ENCODE data around the gene WDR91. TPM values are rescaled to one million over a fixed set of nuclear protein-coding genes. Genes with fewer than 3 reads are reported as not detected.
A peak's percentile ranks its signal among the peaks of the same experiment; 100 is the strongest.

The WDR91 gene
- total RNA-seq, 1 experiment from 2014 or later = 8.8 TPM

GRCh38 chr7:135233570-135233969 is 22.2 kb upstream of the WDR91 start, which contains the start of gene STRA8:
TSS of gene STRA8 (plus strand) at chr7:135233838. CDS start at chr7:135240525, 6,687 bp downstream.
- ATAC-seq (no peak), DNase-seq (ENCODE audit: low read depth, low spot score) (no peak)
- Histone ChIP-seq H3K27me3 (ENCODE audit: control insufficient read depth, insufficient read depth, low read length) (no peaks in the 10 kb centered on the region), H3K9me3 (ENCODE audit: control insufficient read depth, insufficient read depth, low read depth, low read length) (no peaks in the 10 kb centered on the region), H3K27ac (ENCODE audit: low read length) (no peak within 1 kb of the TSS), H3K4me3 (ENCODE audit: low read depth in 2 of 2, low read length in 2 of 2) (no peak within 1 kb of the TSS), H3K4me1 (ENCODE audit: control insufficient read depth, insufficient read depth, low read length) (no peaks in the 10 kb centered on the region), H3K36me3 (ENCODE audit: control insufficient read depth, insufficient read depth, low read length) (no peaks in the 10 kb centered on the region)
- intact Hi-C loops (cut with micrococcal nuclease; ENCODE audit: unreplicated experiment) = loop anchor here (10.0 kb wide), 1 partner anchor 59 kb away; the partner anchor contains the start of gene CYREN
- no TSS peak for BruUV-seq (replicated peaks)
- CTCF ChIA-PET = no interaction called here
- POLR2A ChIA-PET = no interaction called here
- in situ Hi-C loops (cut with HindIII; ENCODE audit: low pct_unique_long_range_greater_than_20kb, low sequenced_read_pairs) = no loop called here
- TF ChIP-seq CTCF (IDR thresholded peaks at IDR 0.05) (no peak), POLR2AphosphoS5 (IDR thresholded peaks at IDR 0.05; ENCODE audit: low read depth, low read length) (no peak), SIN3A (IDR thresholded peaks at IDR 0.05; ENCODE audit: borderline replicate concordance, insufficient read depth, low read depth, low read length) (no peak), REST (IDR thresholded peaks at IDR 0.05; ENCODE audit: insufficient read depth in 1 of 2, low read depth in 2 of 2, low read length in 1 of 2) (no peak), TCF7L2 (IDR thresholded peaks at IDR 0.05; ENCODE audit: low read depth, low read length) (no peak)

- Histone ChIP-seq H3K4me3 (ENCODE audit: low read depth in 2 of 2, low read length in 2 of 2) (no peak overlapping the region), H3K36me3 (ENCODE audit: control insufficient read depth, insufficient read depth, low read length) (no peaks in the 10 kb centered on the region), H3K27ac (ENCODE audit: low read length) (no peak overlapping the region), H3K9me3 (ENCODE audit: control insufficient read depth, insufficient read depth, low read depth, low read length) (no peaks in the 10 kb centered on the region), H3K27me3 (ENCODE audit: control insufficient read depth, insufficient read depth, low read length) (no peaks in the 10 kb centered on the region), H3K4me1 (ENCODE audit: control insufficient read depth, insufficient read depth, low read length) (no peaks in the 10 kb centered on the region)
- ChIA-PET CTCF (no interaction called here), POLR2A (no interaction called here)
- no peak for DNase-seq (ENCODE audit: low read depth, low spot score)
- peak; percentile 60; the same call in 1 of the 2 replicates for ATAC-seq
- intact Hi-C loops (cut with micrococcal nuclease; ENCODE audit: unreplicated experiment) = loop anchor here (10.0 kb wide), 1 partner anchor 58 kb away; the partner anchor contains the start of gene CYREN
- TF ChIP-seq REST (IDR thresholded peaks at IDR 0.05; ENCODE audit: insufficient read depth in 1 of 2, low read depth in 2 of 2, low read length in 1 of 2) = no peak
- peak; percentile 51 for TF ChIP-seq CTCF (IDR thresholded peaks at IDR 0.05)
- BruUV-seq (replicated peaks) = no TSS peak
- in situ Hi-C loops (cut with HindIII; ENCODE audit: low pct_unique_long_range_greater_than_20kb, low sequenced_read_pairs) = no loop called here
Observed at GRCh38 chr7:135232720-135233119, 21.4 kb upstream of the WDR91 start.
